Measurements from ENCODE around the gene ITFG1.
"Not testable (repeated sequence)": the region's sequence is repeated elsewhere in the genome, so short reads cannot be mapped to it uniquely, and the experiment has no call there.

Gene ITFG1

DNA sequence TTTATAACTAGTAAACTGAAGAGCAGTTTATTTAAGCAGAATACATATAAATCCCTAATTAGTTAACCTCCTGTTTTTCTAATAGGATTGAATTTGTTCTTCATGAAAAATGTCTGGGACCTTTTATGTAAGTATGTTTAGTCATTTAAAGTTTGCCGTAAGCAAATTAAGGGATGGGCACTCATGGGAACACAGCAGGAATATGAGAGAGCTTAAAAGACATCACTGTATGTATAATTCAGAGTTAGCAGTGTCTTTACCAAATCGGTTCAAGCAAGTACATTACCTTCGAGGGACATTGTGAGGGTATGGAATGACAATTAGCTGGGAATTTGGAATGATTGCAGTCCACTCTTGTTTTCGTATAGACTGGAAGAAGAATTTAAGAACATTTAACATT is 299.4 kb downstream of the ITFG1 start:
- TF ChIP-seq, protein P1, sequence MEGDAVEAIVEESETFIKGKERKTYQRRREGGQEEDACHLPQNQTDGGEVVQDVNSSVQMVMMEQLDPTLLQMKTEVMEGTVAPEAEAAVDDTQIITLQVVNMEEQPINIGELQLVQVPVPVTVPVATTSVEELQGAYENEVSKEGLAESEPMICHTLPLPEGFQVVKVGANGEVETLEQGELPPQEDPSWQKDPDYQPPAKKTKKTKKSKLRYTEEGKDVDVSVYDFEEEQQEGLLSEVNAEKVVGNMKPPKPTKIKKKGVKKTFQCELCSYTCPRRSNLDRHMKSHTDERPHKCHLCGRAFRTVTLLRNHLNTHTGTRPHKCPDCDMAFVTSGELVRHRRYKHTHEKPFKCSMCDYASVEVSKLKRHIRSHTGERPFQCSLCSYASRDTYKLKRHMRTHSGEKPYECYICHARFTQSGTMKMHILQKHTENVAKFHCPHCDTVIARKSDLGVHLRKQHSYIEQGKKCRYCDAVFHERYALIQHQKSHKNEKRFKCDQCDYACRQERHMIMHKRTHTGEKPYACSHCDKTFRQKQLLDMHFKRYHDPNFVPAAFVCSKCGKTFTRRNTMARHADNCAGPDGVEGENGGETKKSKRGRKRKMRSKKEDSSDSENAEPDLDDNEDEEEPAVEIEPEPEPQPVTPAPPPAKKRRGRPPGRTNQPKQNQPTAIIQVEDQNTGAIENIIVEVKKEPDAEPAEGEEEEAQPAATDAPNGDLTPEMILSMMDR (IDR thresholded peaks at IDR 0.05; ENCODE audit: low read length, missing control alignments), result no peak
- DNase-seq (ENCODE audit: low read depth), result no peak
- no peak overlapping the region for H3K4me3 ChIP-seq (replicated peaks; ENCODE audit: low read depth, low read length)

DNA sequence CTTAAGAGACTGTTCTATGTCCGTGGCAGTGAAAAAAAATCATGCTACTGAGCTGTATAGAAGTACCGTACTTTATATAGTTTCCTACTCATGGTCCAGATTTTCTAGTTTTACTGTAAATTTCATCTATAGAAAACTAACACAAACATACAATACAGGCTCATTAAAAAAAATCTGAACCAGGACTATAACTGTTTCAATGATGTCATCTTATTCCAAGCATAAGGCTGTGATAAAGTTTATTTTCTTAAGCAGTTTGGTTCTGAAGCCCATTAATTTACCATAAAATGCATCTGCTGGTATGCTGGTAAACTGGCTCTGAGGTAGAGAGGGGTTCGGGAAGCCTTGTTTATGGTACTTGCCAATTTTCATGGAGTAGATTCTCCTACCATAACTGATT is 300.4 kb downstream of the ITFG1 start:
- TF ChIP-seq, protein P1 (IDR thresholded peaks at IDR 0.05; ENCODE audit: low read length, missing control alignments), result no peak
- no peak overlapping the region for H3K4me3 ChIP-seq (replicated peaks; ENCODE audit: low read depth, low read length)
- DNase-seq (ENCODE audit: low read depth), result no peak

DNA sequence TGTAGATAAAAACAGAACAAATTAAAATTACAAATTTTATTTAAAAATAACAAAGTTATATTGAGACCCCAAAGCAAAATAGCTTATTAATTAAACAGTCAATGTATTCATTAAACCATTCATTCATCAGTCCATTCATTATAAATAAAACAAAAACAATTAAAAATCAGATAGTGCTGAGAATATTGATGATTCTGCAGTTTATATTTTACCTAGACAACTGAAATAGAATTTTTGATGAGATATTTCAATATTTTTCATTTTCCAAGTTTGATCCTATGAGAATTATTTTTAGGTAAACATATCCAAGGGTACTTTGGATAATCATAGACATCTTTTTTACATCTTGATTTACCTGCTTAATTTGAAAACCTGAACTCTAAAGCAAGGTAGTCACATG is 301.9 kb downstream of the ITFG1 start:
- TF ChIP-seq, protein P1 (IDR thresholded peaks at IDR 0.05; ENCODE audit: low read length, missing control alignments), result no peak
- H3K4me3 ChIP-seq (replicated peaks; ENCODE audit: low read depth, low read length), result no peak overlapping the region
- no peak for DNase-seq (ENCODE audit: low read depth)

DNA sequence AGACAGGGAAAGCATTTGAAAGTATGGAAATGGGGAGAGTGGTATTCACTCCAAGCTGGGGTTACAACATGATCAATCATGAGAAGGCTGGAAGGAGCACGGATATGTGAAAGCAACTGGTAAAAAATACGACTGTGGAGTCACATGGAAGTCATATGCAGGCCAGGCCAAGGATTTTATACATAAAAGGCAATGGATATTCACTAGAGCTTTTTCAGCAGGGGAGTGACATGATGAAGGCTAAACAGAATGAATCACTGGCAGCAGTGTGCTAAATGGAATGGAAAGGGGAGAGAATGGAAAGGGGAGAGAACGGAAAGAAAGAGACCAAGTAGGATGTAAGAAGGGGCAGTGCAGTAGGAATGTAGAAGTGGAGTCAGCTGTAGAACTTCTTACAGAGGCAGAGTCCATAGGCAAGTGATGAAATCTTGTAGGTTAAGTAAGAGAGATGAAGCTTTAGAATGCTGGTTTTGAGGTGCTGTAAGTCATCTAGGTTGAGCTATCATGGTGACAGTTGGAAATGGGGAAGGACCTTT is 304.1 kb downstream of the ITFG1 start:
- no peak overlapping the region for H3K4me3 ChIP-seq (replicated peaks; ENCODE audit: low read depth, low read length)
- TF ChIP-seq, protein P1 (IDR thresholded peaks at IDR 0.05; ENCODE audit: low read length, missing control alignments), result no peak
- no peak for DNase-seq (ENCODE audit: low read depth)

DNA sequence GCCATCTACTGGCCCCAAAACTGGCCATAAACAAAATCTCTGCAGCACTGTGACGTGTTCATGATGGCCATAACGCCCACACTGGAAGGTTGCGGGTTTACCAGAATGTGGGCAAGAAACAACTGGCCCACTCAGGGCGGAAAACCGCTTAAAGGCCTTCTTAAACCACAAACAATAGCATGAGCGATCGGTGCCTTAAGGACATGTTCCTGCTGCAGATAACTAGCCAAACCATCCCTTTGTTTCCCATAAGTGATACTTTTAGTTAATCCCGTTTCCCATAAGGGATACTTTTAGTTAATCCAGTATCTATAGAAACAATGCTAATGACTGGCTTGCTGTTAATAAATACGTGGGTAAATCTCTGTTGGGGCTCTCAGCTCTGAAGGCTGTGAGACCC is 308.4 kb downstream of the ITFG1 start:
- not testable (repeated sequence) for H3K4me3 ChIP-seq (replicated peaks; ENCODE audit: low read depth, low read length); DNase-seq (ENCODE audit: low read depth)

DNA sequence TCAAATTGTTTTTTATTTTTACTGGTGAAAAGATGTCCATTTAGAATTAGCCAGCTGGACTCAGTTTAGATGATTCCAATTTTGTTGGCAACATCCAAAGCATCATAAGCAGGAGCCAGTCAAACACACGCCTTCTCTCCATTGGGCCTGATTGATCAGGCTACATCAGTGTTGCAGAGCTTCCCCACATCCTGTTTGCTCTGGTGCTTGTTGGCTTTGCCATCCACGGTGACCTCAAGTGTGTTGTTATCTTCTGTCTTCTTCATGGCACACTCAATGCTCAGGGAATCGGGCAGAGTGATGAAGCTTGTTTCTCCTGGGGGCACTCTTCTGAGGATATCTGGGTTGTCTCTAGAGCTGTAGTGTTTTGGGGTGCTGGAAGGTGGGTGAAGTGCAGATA is 310.8 kb downstream of the ITFG1 start:
- DNase-seq (ENCODE audit: low read depth), result no peak
- TF ChIP-seq, protein P1 (IDR thresholded peaks at IDR 0.05; ENCODE audit: low read length, missing control alignments), result no peak
- H3K4me3 ChIP-seq (replicated peaks; ENCODE audit: low read depth, low read length), result no peak overlapping the region

DNA sequence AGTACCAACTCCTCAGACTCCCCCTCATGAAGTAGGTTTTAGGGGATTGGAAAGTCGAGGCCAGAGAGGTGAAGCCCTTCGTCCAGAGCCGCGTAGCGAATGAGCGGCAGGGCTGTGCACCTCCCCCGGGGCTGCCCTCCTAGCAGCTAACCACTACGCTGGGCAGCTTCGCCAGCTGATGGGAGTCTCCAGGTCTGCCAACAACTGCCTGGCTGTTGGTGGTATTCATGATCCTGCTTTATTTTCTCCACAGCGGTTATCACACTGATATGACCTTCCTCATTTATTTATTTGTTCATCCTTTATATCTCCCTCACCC is 316.3 kb downstream of the ITFG1 start:
- peak overlapping the region; percentile 57 for H3K4me3 ChIP-seq (replicated peaks; ENCODE audit: low read depth, low read length)
- no peak for DNase-seq (ENCODE audit: low read depth)
- TF ChIP-seq, protein P1 (IDR thresholded peaks at IDR 0.05; ENCODE audit: low read length, missing control alignments), result no peak

Data from fibroblast of pulmonary artery (primary cell).